Measurements from ENCODE around the gene NREP.

DNA sequence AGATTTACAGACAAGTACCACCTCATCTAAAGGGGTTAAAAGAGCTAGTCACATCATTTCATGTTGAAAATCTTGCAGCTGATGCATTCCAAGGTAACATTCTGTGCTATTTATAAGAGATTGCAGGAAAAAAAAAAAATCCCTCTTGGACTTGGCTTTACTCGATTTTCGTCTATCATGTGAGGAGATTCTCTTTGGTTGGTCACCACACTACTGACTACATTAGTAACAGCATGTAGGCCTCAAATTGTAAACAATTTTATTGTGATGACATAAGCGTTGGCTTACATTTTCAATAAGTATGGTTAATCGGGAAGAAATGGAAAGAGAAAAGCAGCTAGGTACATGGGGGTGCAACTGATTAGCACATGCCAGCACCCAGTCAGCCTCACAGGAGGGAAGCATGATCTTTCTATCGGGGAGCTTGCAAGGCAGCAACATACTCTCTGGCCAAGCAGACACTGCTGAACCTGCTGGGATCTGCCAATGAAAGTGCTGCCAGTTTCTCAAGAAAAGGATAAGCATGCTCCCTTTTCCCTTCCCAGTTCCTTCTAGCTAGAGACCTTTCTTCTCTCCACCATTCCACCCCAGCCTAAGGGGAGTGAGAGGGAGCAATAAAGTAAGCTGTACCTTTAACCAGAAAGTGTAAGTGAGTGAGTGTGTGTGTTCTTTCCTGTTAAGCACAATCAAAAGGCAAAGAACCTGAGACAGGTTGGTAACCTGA, 7.5 kb downstream of the NREP start:
- TF ChIP-seq, protein P1, sequence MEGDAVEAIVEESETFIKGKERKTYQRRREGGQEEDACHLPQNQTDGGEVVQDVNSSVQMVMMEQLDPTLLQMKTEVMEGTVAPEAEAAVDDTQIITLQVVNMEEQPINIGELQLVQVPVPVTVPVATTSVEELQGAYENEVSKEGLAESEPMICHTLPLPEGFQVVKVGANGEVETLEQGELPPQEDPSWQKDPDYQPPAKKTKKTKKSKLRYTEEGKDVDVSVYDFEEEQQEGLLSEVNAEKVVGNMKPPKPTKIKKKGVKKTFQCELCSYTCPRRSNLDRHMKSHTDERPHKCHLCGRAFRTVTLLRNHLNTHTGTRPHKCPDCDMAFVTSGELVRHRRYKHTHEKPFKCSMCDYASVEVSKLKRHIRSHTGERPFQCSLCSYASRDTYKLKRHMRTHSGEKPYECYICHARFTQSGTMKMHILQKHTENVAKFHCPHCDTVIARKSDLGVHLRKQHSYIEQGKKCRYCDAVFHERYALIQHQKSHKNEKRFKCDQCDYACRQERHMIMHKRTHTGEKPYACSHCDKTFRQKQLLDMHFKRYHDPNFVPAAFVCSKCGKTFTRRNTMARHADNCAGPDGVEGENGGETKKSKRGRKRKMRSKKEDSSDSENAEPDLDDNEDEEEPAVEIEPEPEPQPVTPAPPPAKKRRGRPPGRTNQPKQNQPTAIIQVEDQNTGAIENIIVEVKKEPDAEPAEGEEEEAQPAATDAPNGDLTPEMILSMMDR (conservative IDR thresholded peaks at IDR 0.05; ENCODE audit: low read depth in 2 of 2): no peak
- TF ChIP-seq EZH2phosphoT487 (IDR thresholded peaks at IDR 0.05; ENCODE audit: unreplicated experiment): no peak
- no peak for TF ChIP-seq EZH2 (IDR thresholded peaks at IDR 0.05; ENCODE audit: low read depth, unreplicated experiment)
- no peak for TF ChIP-seq CREB1 (CRISPR knock-in tag; IDR thresholded peaks at IDR 0.05; ENCODE audit: low read depth)
- TF ChIP-seq, protein P2, sequence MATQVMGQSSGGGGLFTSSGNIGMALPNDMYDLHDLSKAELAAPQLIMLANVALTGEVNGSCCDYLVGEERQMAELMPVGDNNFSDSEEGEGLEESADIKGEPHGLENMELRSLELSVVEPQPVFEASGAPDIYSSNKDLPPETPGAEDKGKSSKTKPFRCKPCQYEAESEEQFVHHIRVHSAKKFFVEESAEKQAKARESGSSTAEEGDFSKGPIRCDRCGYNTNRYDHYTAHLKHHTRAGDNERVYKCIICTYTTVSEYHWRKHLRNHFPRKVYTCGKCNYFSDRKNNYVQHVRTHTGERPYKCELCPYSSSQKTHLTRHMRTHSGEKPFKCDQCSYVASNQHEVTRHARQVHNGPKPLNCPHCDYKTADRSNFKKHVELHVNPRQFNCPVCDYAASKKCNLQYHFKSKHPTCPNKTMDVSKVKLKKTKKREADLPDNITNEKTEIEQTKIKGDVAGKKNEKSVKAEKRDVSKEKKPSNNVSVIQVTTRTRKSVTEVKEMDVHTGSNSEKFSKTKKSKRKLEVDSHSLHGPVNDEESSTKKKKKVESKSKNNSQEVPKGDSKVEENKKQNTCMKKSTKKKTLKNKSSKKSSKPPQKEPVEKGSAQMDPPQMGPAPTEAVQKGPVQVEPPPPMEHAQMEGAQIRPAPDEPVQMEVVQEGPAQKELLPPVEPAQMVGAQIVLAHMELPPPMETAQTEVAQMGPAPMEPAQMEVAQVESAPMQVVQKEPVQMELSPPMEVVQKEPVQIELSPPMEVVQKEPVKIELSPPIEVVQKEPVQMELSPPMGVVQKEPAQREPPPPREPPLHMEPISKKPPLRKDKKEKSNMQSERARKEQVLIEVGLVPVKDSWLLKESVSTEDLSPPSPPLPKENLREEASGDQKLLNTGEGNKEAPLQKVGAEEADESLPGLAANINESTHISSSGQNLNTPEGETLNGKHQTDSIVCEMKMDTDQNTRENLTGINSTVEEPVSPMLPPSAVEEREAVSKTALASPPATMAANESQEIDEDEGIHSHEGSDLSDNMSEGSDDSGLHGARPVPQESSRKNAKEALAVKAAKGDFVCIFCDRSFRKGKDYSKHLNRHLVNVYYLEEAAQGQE (IDR thresholded peaks at IDR 0.05; ENCODE audit: unreplicated experiment): no peak
- no peak for TF ChIP-seq POLR2AphosphoS5 (IDR thresholded peaks at IDR 0.05; ENCODE audit: low read depth)
- no peak for TF ChIP-seq STAT1 (IDR thresholded peaks at IDR 0.05; ENCODE audit: unreplicated experiment)

All from GM23338 (cell line).